Stimulated activated CD4-positive, alpha-beta T cell treated with anti-CD3 and anti-CD28 coated beads, Interleukin-1b, Interleukin-23, amount 100 ng/mL, for 4 hours (primary cell): ENCODE data around the gene GRID1.
"Not testable (repeated sequence)": the region's sequence is repeated elsewhere in the genome, so short reads cannot be mapped to it uniquely, and the experiment has no call there.

Experiments
- DNase-seq, 2 donors: peaks; one replicate each; pipeline ENCODE4 v3.0.0-alpha.2; 2020; ENCODE audit warnings: low read depth in 2 of 2

GRID1 gene

DNA sequence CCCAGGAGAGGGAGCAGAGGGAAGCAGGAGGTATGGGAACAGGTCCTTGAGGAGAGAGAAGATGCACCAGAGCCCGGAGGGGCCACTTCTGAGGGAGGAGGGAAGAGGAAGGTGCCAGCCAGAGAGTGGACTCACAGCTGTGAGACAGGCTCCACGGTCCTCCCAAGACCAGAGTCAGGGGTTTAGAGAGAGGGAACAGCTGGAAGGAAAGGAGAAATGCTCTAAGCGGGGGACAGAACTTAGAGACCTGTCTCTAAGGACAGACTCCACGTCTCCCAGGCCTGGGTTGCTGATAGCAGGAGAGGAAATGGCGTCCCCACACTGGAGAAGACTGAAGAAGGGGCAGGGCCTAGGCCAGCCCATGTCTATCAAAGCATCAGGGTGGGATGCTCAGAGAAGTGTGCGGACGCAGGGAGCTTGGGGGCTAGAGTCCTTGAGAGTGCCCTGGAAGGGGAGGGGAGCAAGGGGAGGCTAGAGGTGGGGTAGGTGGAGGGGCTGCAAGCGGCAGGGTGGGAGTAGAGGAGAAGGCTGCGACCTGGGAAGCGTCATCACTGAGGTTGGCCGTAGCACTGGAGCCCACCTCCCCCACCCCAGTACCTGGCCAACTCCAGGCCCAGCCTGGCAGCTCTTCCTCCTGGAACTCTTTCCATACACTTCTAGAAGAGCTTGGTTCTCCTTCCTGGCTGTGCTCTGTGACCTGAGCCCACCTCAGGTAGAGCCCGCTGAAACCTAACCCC, 25.6 kb upstream of the GRID1 start:
- no peak for DNase-seq

DNA sequence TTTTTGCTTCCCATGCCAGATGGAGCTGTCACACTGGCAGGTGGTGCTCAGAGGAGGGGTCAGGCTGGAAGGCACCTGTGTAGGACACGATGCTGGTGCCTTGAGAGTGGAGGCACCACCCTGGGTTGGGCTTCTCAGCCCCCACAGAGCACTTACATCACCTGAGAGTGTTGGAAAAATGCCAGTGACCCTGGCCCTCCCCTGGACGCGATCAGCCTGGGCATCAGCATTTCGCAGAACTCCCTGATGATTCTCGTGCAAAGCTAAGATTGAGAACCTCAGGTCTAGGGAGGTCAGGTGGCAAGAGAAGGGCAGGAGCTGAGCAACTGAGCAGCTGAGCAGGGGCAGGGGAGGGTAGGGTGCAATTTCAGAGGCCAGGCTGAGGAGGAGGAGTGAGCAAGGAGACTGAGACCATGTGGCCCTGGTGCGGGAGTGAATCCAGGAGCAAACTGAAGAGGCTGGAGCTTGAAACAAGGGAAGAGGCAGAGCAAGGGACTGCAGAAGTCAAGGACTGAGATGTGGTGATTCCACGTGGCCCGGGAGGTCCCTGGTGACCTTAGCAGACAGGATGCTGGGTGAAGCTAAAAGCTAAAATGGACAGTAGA, 24.7 kb upstream of the GRID1 start:
- no peak for DNase-seq

DNA sequence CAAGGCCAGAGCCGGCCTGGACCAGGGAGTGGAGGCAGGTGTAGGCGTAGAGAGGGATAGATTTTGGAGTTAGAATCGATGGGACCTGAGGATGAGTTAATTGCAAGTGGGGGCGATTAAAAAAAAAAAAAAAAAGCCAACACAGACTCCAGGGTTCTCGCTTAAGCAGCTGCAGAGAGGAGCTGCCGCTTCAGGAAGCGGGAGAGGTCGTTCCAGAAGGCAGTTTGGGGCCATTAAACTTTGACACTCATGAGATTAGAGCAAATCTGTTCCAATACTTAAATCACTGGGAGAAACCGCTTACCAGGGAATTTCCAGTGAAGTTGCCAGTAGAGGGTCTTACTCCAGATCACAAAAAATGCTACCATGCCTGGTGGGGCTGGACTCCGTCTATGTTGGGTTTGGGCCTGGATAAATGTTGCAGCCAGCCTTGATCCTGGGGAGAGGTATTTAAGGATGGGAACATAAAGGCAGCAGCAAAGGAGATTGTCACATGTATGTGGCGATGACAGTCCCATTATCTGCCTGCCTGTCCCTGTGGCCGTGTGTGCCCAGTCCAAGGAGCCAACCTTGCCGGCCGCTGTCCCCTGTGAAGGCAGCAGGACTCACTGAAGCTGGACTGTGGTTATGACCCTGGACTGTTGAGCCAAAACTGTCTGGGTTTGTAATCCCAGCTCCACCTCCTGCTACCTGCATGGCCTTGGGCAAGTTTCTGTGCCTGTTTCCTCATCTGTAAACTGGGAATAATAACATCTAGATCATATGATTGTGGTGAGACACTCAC, 23.9 kb upstream of the GRID1 start:
- DNase-seq = no peak

DNA sequence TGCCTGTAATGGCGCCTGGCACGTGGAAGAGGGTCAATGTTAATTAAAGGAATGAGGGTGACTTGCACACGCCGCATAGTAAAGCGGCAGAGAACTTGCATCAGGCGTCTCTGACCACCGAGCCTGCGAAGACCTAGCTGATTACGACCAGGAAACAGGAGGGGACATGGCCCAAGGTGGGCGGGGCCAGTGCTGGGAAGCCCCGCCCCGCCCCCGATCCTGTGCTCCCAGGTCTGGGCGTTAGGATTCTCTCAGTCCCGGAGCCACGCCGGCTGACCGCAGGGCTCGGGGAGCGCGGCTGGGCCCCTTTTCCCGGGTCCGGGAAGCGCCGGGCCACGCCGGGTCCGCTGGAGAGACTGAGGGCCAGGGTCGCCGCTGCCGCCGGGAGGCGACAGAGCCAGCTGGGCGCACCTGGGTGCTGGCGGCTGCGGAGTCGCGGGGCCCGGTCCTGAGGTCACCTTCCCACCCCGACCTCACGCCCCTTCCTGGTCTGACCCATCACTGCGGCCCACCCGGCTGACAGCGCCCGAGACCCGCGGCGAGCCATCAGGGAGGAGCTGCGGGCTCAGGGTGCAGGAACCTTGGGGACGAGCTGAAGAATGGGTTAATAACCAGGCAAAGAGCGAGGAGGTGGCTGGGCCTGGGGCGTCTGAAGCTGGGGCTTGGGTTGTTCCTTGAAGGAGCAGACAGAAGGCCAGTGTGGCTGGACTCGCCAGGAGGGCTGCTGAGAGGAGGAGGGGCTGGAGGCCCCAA, 23.0 kb upstream of the GRID1 start:
- peak in 1 of 2 donors; percentile 24 for DNase-seq

GRCh38 chr10:86389109-86389440, 22.5 kb upstream of the GRID1 start:
- not testable (repeated sequence) for DNase-seq

DNA sequence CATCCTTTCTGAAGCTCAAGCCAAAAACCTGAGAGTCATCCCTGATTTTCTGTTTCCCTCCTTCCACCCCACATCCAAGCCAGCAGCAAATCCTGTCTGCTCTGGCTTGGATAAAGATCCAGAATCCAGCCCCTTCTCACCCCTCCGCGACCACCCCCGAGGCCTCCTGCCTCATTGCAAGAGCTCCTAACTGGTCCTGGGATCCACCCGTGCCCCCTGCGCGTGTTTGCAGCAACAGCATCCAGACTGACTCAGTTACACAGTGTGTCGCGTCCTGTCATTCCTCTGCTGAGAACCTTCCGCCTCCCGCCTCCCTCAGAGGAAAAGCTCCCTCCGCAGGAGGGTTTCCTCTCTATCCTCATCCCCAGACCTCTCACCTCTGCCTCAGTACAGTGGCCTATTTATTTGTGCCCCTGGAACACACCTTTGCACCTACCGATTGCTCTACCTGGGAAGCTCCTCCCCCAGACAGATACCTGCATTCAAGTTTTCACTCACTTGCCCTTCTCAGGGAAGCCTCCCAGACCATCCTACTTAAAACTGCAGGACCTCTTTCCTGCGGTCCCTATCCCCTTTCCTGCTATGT, 21.6 kb upstream of the GRID1 start:
- no peak for DNase-seq

- no peak for DNase-seq
Observed at GRCh38 chr10:86387178-86387794, 20.7 kb upstream of the GRID1 start.

DNA sequence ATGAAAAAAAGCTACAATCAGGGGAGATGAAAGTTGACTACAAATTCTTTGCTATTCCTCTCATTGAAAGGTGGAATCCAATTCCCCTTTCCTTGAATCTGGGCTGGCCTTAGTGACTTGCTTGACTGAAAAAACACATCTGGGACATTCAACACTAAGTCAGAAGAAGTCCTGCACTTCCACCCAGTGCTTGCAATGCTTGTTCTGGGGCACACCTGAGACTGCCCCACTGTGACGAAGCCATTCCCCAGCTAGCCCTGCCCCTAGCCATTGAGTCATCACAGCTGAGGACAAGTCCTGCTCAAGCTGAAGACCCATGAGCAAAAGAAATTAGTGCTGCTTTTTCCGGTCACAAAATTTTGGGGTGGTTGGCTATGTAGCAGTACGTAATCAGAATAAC, 19.2 kb upstream of the GRID1 start:
- DNase-seq = no peak

- no peak for DNase-seq
Observed at GRCh38 chr10:86377797-86378146, 11.2 kb upstream of the GRID1 start.

GRCh38 chr10:86376852-86377796, 10.5 kb upstream of the GRID1 start:
- DNase-seq = peak; percentile 81 to 83

DNA sequence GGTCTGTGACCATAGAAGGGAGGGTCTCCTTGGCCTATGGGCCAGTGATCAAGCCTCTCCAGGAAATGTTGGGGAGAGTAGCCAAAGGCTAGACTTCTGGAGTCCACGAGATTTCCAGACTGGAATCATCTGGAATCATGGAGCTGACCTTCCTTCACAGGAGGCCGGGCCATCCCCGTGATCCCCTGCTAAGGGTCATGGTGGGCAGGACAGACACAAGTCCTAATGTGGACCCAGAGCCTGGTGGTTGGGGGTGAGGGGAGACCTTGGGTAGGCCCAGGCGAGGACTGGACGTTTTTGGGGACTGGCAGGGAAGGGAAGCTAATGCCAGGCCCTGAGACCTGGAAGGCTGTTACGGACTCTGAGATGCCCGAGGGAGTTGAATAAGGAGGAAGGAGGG, 9.8 kb upstream of the GRID1 start:
- no peak for DNase-seq

GRCh38 chr10:86375204-86375603, 8.6 kb upstream of the GRID1 start:
- DNase-seq = no peak

DNA sequence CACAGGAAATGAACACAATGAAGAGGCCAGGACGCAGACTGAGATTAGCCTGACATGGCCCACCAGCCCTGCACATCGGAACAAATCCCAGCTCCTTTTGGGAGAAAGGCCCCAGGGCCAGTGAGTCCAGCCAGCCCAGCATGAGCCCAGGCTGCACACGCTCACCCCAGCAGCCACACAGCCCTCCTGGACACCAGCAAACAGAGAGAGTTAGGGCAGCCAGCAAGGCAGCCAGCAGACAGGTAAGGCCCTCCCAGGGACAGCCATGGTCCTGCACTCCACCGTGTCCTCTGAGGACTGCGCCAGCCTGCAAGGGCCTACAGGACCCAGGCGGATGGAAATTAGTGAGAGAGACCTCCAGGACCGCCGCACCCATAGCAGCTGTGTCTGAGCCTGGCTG, 8.1 kb upstream of the GRID1 start:
- DNase-seq = no peak

GRCh38 chr10:86373828-86374227, 7.2 kb upstream of the GRID1 start:
- DNase-seq = no peak

DNA sequence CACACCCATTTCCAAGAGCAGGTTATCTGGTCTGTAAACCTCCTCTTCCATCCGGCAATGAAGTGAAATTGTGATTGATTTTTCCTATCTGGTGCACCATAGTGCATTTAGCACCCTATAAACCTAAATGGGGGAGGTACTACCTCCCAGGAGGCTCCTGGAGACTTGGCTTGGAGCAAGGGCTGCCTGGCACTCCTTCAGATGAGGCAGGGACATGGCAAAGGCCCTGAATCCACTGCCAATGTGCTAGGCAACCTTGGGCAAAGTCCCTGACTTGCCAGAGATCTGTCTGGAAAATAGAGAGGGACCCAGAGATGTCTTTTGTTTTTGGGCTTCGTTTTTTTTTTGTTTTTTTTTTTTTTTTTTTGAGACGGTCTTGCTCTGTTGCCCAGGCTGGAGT, 6.7 kb upstream of the GRID1 start:
- no peak for DNase-seq

GRCh38 chr10:86372784-86373239, 6.2 kb upstream of the GRID1 start:
- DNase-seq = no peak

DNA sequence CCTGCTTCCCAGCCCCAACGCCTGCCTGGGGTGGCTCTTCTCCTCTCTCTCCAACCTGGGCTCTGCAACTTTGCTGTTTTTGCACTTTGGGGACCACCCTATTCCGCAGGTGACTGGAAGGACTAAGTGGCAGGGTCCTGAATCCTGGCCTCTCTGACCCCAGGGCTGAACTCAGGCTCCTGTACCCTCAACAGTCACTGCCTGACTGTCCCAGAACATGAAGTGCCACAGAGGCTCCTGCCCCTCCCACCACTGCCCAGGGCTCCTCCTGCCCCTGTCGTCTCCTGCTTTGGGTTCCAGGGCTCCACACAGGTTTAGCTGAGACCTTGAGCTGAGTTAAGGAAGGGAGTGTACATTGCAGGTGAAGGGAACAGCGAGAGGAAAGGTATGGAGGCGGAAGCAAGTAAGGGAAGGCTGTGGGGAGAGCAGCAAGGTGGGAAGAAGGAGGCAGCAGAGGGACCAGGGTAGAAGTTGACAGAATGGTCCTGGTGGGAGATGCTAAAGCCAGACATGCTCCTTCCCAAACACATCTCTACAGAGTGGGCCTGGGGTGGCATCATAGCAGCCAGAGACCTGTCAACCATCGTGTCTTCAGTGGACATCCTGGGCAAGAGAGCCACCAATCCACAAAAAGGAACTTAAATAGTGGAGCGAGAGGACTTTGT, 5.7 kb upstream of the GRID1 start:
- no peak for DNase-seq

- DNase-seq = no peak
Observed at GRCh38 chr10:86371691-86372090, 5.1 kb upstream of the GRID1 start.

- DNase-seq = no peak
Observed at GRCh38 chr10:86371116-86371515, 4.5 kb upstream of the GRID1 start.
